Trophoblast cell (in vitro differentiated cells and primary cell): ENCODE measurements around the gene PPEF1.

ENCODE experiments used
- DNase-seq, 2 donors: peaks; one replicate each; pipeline ENCODE4 v3.0.0-alpha.2; 2016
- H2AFZ ChIP-seq: 2 replicates; pipeline ENCODE4 v1.6.1; 2013; ENCODE audit warnings: low read length, moderate library complexity, mild to moderate bottlenecking; ENCODE audit not compliant: insufficient read depth, poor library complexity
- H2AK5ac ChIP-seq: 2 replicates; pipeline ENCODE4 v1.6.1; 2013; ENCODE audit warnings: mild to moderate bottlenecking, low read length
- H2BK120ac ChIP-seq: 2 replicates; pipeline ENCODE4 v1.6.1; 2013; ENCODE audit warnings: low read length, mild to moderate bottlenecking, moderate library complexity; ENCODE audit not compliant: insufficient read depth, poor library complexity
- H2BK12ac ChIP-seq: 2 replicates; pipeline ENCODE4 v1.6.1; 2013; ENCODE audit warnings: mild to moderate bottlenecking, low read length, moderate library complexity
- H2BK5ac ChIP-seq: 2 replicates; pipeline ENCODE4 v1.6.1; 2013; ENCODE audit warnings: low read length, low read depth, moderate library complexity, mild to moderate bottlenecking; ENCODE audit not compliant: poor library complexity
- H3K14ac ChIP-seq: 2 replicates; pipeline ENCODE4 v1.6.1; 2013; ENCODE audit warnings: mild to moderate bottlenecking, low read length
- H3K18ac ChIP-seq: 2 replicates; pipeline ENCODE4 v1.6.1; 2013; ENCODE audit warnings: mild to moderate bottlenecking, low read length
- H3K23ac ChIP-seq: 2 replicates; pipeline ENCODE4 v1.6.1; 2013; ENCODE audit warnings: low read length
- H3K27ac ChIP-seq: 2 replicates; pipeline ENCODE4 v1.5.1; 2013; ENCODE audit warnings: low read depth, mild to moderate bottlenecking, inconsistent platforms, low read length, moderate library complexity
- H3K27me3 ChIP-seq: 2 replicates; pipeline ENCODE4 v1.6.1; 2013; ENCODE audit warnings: inconsistent platforms, mild to moderate bottlenecking, low read length, moderate library complexity; ENCODE audit not compliant: insufficient read depth
- H3K36me3 ChIP-seq, 2 experiments: 1 replicate in 1 of 2; 2 replicates in 1 of 2; pipeline ENCODE4 v1.6.1; 2013; ENCODE audit warnings: low read length in 2 of 2, mild to moderate bottlenecking in 2 of 2, moderate library complexity in 1 of 2; ENCODE audit not compliant: insufficient read depth in 2 of 2, control insufficient read depth in 1 of 2
- H3K4ac ChIP-seq: 2 replicates; pipeline ENCODE4 v1.6.1; 2013; ENCODE audit warnings: low read depth, mild to moderate bottlenecking, low read length, moderate library complexity
- H3K4me1 ChIP-seq, 2 experiments: 1 replicate in 1 of 2; 2 replicates in 1 of 2; pipeline ENCODE4 v1.6.1; 2013; ENCODE audit warnings: low read length in 2 of 2, mild to moderate bottlenecking in 2 of 2, moderate library complexity in 1 of 2; ENCODE audit not compliant: insufficient read depth in 2 of 2, control insufficient read depth in 1 of 2
- H3K4me2 ChIP-seq: 2 replicates; pipeline ENCODE4 v1.6.1; 2013; ENCODE audit warnings: inconsistent platforms, mild to moderate bottlenecking, low read length, moderate library complexity
- H3K4me3 ChIP-seq: 2 replicates; pipeline ENCODE4 v1.5.1; 2013; ENCODE audit warnings: mild to moderate bottlenecking, low read depth, low read length, inconsistent platforms
- H3K79me1 ChIP-seq: one replicate; pipeline ENCODE4 v1.6.1; 2013; ENCODE audit warnings: low read length
- H3K79me2 ChIP-seq: 2 replicates; pipeline ENCODE4 v1.6.1; 2013; ENCODE audit warnings: low read length, mild to moderate bottlenecking; ENCODE audit not compliant: control insufficient read depth, insufficient read depth, poor library complexity
- H3K9ac ChIP-seq: 2 replicates; pipeline ENCODE4 v1.6.1; 2013; ENCODE audit warnings: mild to moderate bottlenecking, low read length
- H3K9me3 ChIP-seq: 2 replicates; pipeline ENCODE4 v1.6.1; 2013; ENCODE audit warnings: low read depth, mild to moderate bottlenecking, control low read depth, inconsistent platforms, low read length; ENCODE audit not compliant: insufficient read depth
- H4K12ac ChIP-seq: 2 replicates; pipeline ENCODE4 v1.6.1; 2013; ENCODE audit warnings: low read depth, mild to moderate bottlenecking, low read length, moderate library complexity
- H4K8ac ChIP-seq: 2 replicates; pipeline ENCODE4 v1.6.1; 2013; ENCODE audit warnings: low read depth, mild to moderate bottlenecking, low read length, moderate library complexity
- H4K91ac ChIP-seq: one replicate; pipeline ENCODE4 v1.6.1; 2013; ENCODE audit warnings: low read depth, mild to moderate bottlenecking, low read length, moderate library complexity
- WGBS: extraction: QIAGEN DNeasy Blood & Tissue Kit; methylation state at CpG from one replicate; pipeline ENCODE4 v1.1.7; 2013; ENCODE audit warnings: missing lambda C conversion rate; ENCODE audit not compliant: insufficient read length, insufficient coverage; ENCODE audit errors: extremely low coverage; 5-methylcytosine and 5-hydroxymethylcytosine counted together

Gene PPEF1

DNA sequence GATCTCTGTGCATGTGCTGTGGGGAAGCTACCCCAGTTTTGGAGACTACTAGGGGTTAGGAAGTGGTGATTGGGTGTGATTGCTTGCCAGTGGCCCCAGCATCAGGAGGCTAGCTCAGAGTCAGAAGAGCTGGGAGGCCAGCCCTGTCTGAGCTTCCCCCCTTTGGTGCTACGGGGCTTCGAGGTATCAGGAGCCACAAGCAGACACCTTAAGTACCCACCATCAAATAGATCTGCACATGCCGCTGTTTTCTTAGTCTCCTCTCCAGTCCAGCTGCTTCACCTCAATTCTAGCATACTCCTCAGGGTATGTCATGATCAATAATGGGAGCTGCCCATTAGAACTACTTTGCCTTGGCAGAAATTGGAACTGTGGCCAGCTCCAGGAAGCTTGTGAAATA is 10.8 kb upstream of the PPEF1 start:
- Histone ChIP-seq H2BK5ac (no peak overlapping the region), H3K4ac (no peak overlapping the region), H2BK120ac (no peak overlapping the region), H3K4me2 (no peak overlapping the region), H3K23ac (no peak overlapping the region), H3K9ac (no peak overlapping the region), H3K4me1 (no peaks in the 10 kb centered on the region), H2AK5ac (no peak overlapping the region), H3K18ac (no peak overlapping the region), H4K12ac (no peak overlapping the region), H3K79me1 (no peaks in the 10 kb centered on the region), H3K14ac (no peak overlapping the region), H3K4me3 (no peak overlapping the region), H2AFZ (no peak overlapping the region), H4K91ac (no peak overlapping the region), H4K8ac (no peak overlapping the region), H2BK12ac (no peak overlapping the region), H3K9me3 (no peaks in the 10 kb centered on the region), H3K79me2 (no peaks in the 10 kb centered on the region), H3K27ac (no peak overlapping the region), H3K27me3 (no peaks in the 10 kb centered on the region), H3K36me3 (no peaks in the 10 kb centered on the region)
- no CpG with 5 or more reads among the region's 3 CpGs for WGBS
- DNase-seq, result no peak

DNA sequence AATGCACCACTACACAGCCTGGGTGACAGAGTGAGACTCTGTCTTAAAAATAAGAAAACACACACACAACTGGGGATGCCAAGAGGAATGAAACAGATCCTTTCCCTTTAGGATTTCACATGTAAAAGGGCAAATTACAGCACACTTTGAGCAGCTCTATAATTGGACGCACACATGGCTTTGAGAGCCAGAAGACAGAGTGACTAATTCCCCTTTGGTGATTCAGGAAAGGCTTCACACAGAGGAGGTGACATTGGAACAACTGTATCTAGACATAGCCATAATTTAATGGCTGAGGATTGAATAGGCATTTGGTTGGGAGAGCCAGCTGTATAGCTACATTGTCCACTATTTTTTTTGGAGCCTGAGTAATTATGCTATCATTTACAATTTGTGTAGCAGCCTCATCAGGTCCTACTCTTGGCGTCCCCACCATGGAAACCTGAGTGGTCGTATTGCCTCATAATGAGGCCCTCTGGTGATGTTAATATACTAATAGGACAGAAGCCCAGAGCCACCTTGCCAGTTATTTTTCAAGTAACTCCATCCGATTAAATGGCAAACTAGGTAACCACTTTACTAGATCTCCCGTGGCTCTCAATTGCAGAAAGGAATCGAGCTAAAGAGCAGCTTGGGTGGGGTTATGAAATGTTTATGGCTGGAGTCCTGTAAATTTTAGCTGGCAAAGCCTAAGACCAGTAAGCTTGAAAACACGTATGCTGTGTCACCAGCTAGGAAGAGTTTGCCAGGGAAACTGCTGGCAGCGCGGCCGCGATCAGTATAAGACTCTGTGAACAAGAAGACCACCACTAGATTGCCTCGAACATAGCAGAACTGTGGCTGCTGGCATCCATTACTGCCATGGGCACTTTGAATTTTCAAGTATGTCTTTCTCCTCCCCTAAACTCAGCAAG is 8.5 kb upstream of the PPEF1 start:
- Histone ChIP-seq H2AFZ (no peak overlapping the region), H3K14ac (no peak overlapping the region), H3K4me2 (no peak overlapping the region), H3K36me3 (no peaks in the 10 kb centered on the region), H3K27ac (no peak overlapping the region), H3K9me3 (no peaks in the 10 kb centered on the region), H3K79me1 (no peaks in the 10 kb centered on the region), H4K8ac (no peak overlapping the region), H3K9ac (no peak overlapping the region), H3K4me3 (no peak overlapping the region), H3K4ac (no peak overlapping the region), H3K23ac (no peak overlapping the region), H4K91ac (no peak overlapping the region), H3K18ac (no peak overlapping the region), H3K79me2 (no peaks in the 10 kb centered on the region), H3K27me3 (no peaks in the 10 kb centered on the region), H4K12ac (no peak overlapping the region), H3K4me1 (no peaks in the 10 kb centered on the region), H2BK12ac (no peak overlapping the region), H2AK5ac (no peak overlapping the region), H2BK5ac (no peak overlapping the region), H2BK120ac (no peak overlapping the region)
- no peak for DNase-seq
- no CpG with 5 or more reads among the region's 12 CpGs for WGBS

DNA sequence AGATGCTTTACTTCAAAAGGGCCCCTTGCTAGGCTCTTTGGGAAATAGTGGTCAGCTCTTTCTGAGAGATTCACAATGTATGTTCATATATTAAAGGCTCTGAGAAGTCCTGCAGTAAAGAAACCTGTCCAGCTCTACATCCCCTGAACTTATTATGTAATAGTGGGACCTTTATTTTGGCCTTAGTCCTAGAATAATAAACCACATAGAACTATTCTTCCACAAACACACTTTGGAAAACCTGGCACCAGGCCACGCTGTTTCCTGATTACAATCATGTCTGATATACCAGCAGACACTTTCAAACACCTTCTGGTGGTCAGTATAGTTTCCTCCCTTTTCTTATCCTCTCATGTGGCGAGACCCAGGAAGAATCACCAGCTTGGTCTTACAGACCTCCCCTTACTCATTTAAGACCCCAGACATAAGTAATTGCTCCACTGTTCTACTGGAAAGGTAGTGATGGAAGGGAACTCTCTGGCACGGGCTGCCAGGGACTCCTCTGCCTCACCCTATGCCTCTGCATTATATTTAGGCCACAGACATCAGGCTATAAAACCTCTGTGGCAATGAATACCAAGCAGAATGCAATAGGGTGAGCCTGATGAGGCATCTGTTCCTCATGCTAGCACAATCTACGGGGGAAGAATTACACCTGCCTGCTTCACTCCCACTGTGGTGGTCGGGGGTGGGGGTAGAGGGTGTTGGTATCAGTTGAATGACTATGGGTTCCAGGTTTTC is 5.7 kb upstream of the PPEF1 start:
- Histone ChIP-seq H3K36me3 (no peaks in the 10 kb centered on the region), H2BK12ac (no peak overlapping the region), H3K23ac (no peak overlapping the region), H3K4me3 (no peak overlapping the region), H3K79me2 (no peaks in the 10 kb centered on the region), H3K27me3 (no peaks in the 10 kb centered on the region), H4K8ac (no peak overlapping the region), H4K91ac (no peak overlapping the region), H3K27ac (no peak overlapping the region), H2AFZ (no peak overlapping the region), H2BK120ac (no peak overlapping the region), H2AK5ac (no peak overlapping the region), H3K4me2 (no peak overlapping the region), H3K18ac (no peak overlapping the region), H3K9ac (no peak overlapping the region), H3K4ac (no peak overlapping the region), H3K79me1 (no peaks in the 10 kb centered on the region), H3K4me1 (no peaks in the 10 kb centered on the region), H4K12ac (no peak overlapping the region), H3K14ac (no peak overlapping the region), H2BK5ac (no peak overlapping the region), H3K9me3 (no peaks in the 10 kb centered on the region)
- DNase-seq, result no peak
- no CpG with 5 or more reads among the region's 5 CpGs for WGBS

DNA sequence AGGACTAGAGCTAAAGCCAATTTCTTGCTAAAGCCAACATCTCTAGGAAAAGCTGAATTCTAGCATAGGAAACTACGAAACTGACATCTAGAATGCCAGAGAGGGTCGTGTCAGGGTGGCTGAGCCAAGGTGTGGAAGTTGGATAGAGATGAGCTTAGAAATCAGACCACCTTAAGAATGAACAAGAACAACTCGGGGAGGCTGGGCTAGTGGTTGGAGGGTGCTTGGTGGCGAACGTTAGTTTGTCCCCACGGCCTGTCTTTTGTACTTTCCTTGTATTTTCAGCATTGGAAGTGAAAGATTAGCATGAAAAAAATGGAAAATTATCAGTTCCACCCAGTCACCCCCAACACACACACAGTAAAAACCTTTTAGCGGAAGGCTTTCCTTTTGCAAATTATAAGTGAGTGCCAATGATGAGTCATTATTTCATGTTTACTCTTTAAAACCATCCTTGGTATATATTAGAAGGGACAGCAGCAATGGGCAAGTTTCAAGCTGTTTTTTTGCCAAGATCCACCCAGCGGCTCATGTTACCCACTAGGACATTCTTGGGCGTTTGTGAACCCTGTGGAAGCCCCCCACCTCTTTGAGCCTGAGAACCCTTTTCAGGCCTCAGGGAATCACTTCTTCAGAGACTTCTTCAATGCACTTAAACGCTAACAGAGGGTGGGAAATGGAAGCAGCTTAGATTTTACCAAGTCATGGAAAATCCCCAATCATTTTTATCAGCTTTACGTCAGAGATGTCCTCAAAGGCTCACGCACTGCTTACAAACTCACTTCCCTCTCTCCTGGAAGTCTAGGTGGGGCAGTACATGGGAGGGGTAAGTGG is 4.9 kb upstream of the PPEF1 start:
- H2AK5ac ChIP-seq, result no peak overlapping the region
- no peak overlapping the region for H2AFZ ChIP-seq
- H3K36me3 ChIP-seq, result no peaks in the 10 kb centered on the region
- no peak overlapping the region for H2BK5ac ChIP-seq
- no peak overlapping the region for H4K8ac ChIP-seq
- no peak overlapping the region for H3K9ac ChIP-seq
- H3K14ac ChIP-seq, result no peak overlapping the region
- no peaks in the 10 kb centered on the region for H3K79me1 ChIP-seq
- no peaks in the 10 kb centered on the region for H3K4me1 ChIP-seq
- no peaks in the 10 kb centered on the region for H3K9me3 ChIP-seq
- no peak overlapping the region for H3K4me3 ChIP-seq
- no peak overlapping the region for H3K4me2 ChIP-seq
- H3K4ac ChIP-seq, result no peak overlapping the region
- H3K79me2 ChIP-seq, result no peaks in the 10 kb centered on the region
- H3K18ac ChIP-seq, result no peak overlapping the region
- no peak for DNase-seq
- H4K91ac ChIP-seq, result no peak overlapping the region
- no peak overlapping the region for H3K27ac ChIP-seq
- WGBS, result no CpG with 5 or more reads among the region's 12 CpGs
- no peak overlapping the region for H3K23ac ChIP-seq
- no peak overlapping the region for H2BK120ac ChIP-seq
- no peak overlapping the region for H4K12ac ChIP-seq
- H2BK12ac ChIP-seq, result no peak overlapping the region
- H3K27me3 ChIP-seq, result no peaks in the 10 kb centered on the region
